Neuronal stem cell (in vitro differentiated cells): ENCODE measurements around the gene HACE1.

Source experiments
- DNase-seq: peaks from one replicate; pipeline ENCODE4 v3.0.0-alpha.2; 2013; ENCODE audit warnings: low spot score
- H2AFZ ChIP-seq: one replicate; pipeline ENCODE4 v1.6.1; 2013; ENCODE audit warnings: mild to moderate bottlenecking, low read length, inconsistent platforms
- H2AK5ac ChIP-seq: 2 replicates; pipeline ENCODE4 v1.6.1; 2013; ENCODE audit warnings: low read depth, mild to moderate bottlenecking, inconsistent platforms, low read length, moderate library complexity, mixed read lengths
- H2BK120ac ChIP-seq: 2 replicates; pipeline ENCODE4 v1.6.1; 2013; ENCODE audit warnings: low read depth, mild to moderate bottlenecking, inconsistent platforms, low read length, moderate library complexity, mixed read lengths
- H2BK12ac ChIP-seq: one replicate; pipeline ENCODE4 v1.6.1; 2013; ENCODE audit warnings: low read length, inconsistent platforms
- H2BK15ac ChIP-seq: 2 replicates; pipeline ENCODE4 v1.6.1; 2013; ENCODE audit warnings: mild to moderate bottlenecking, low read length, inconsistent platforms, mixed read lengths
- H2BK5ac ChIP-seq: one replicate; pipeline ENCODE4 v1.6.1; 2013; ENCODE audit warnings: inconsistent platforms, mild to moderate bottlenecking, low read length, moderate library complexity
- H3K14ac ChIP-seq: one replicate; pipeline ENCODE4 v1.6.1; 2013; ENCODE audit warnings: low read length, inconsistent platforms
- H3K18ac ChIP-seq: 2 replicates; pipeline ENCODE4 v1.6.1; 2013; ENCODE audit warnings: low read length, inconsistent platforms
- H3K23ac ChIP-seq: 2 replicates; pipeline ENCODE4 v1.6.1; 2013; ENCODE audit warnings: low read depth, mild to moderate bottlenecking, mixed read lengths, low read length, inconsistent platforms; ENCODE audit not compliant: poor library complexity
- H3K27ac ChIP-seq: replicated peaks from 3 replicates; pipeline ENCODE4 v1.5.1; 2013; ENCODE audit warnings: low read length, inconsistent platforms
- H3K27me3 ChIP-seq, 3 experiments: 2 replicates each; pipeline ENCODE4 v1.6.1; 2013; ENCODE audit warnings: low read length in 3 of 3, mild to moderate bottlenecking in 2 of 3, inconsistent platforms in 1 of 3, low read depth in 1 of 3, mixed read lengths in 1 of 3, moderate library complexity in 1 of 3; ENCODE audit not compliant: control insufficient read depth in 3 of 3, insufficient read depth in 3 of 3
- H3K36me3 ChIP-seq, 2 donors: replicated peaks in 1 of 2; 2 replicates each; pipeline ENCODE4 v1.6.1; 2013; ENCODE audit warnings: low read length in 2 of 2; ENCODE audit not compliant: control insufficient read depth in 2 of 2, insufficient read depth in 2 of 2
- H3K4ac ChIP-seq: 2 replicates; pipeline ENCODE4 v1.6.1; 2013; ENCODE audit warnings: inconsistent platforms, mild to moderate bottlenecking, low read length, moderate library complexity
- H3K4me1 ChIP-seq, 2 donors: 1 replicate in 1 of 2; 2 replicates in 1 of 2; pipeline ENCODE4 v1.6.1; 2013; ENCODE audit warnings: low read length in 2 of 2, low read depth in 1 of 2; ENCODE audit not compliant: control insufficient read depth in 2 of 2, insufficient read depth in 1 of 2
- H3K4me2 ChIP-seq: one replicate; pipeline ENCODE4 v1.6.1; 2013; ENCODE audit warnings: mild to moderate bottlenecking, low read length, inconsistent platforms; ENCODE audit not compliant: insufficient read depth, poor library complexity, severe bottlenecking
- H3K4me3 ChIP-seq, 2 donors: 2 replicates each; pipeline ENCODE4 v1.5.1; 2013; ENCODE audit warnings: low read length in 2 of 2, mild to moderate bottlenecking in 2 of 2, inconsistent platforms in 1 of 2, moderate library complexity in 1 of 2
- H3K79me1 ChIP-seq: one replicate; pipeline ENCODE4 v1.6.1; 2013; ENCODE audit warnings: low read depth, mild to moderate bottlenecking, inconsistent platforms, low read length, moderate library complexity
- H3K9ac ChIP-seq: one replicate; pipeline ENCODE4 v1.6.1; 2013; ENCODE audit warnings: mild to moderate bottlenecking, low read depth, low read length, inconsistent platforms; ENCODE audit not compliant: poor library complexity
- H3K9me3 ChIP-seq, 2 donors: replicated peaks in 1 of 2; 2 replicates each; pipeline versions ENCODE3 to v1.6.1; 2013; ENCODE audit warnings: low read length in 2 of 2, mild to moderate bottlenecking in 2 of 2, inconsistent platforms in 1 of 2, low read depth in 1 of 2, mixed read lengths in 1 of 2, moderate library complexity in 1 of 2; ENCODE audit not compliant: control insufficient read depth in 2 of 2, insufficient read depth in 1 of 2
- H4K8ac ChIP-seq: one replicate; pipeline ENCODE4 v1.6.1; 2013; ENCODE audit warnings: low read depth, mild to moderate bottlenecking, inconsistent platforms, low read length, moderate library complexity
- H4K91ac ChIP-seq: one replicate; pipeline ENCODE4 v1.6.1; 2013; ENCODE audit warnings: low read length, low read depth, mild to moderate bottlenecking, inconsistent platforms; ENCODE audit not compliant: poor library complexity
- WGBS, 2 donors: extraction: QIAGEN DNeasy Blood & Tissue Kit; methylation state at CpG; one replicate each; pipeline ENCODE4 v1.1.7; 2013; ENCODE audit warnings: missing lambda C conversion rate in 2 of 2, mixed read lengths in 1 of 2; ENCODE audit not compliant: insufficient read length in 2 of 2, insufficient replicate concordance in 1 of 2; ENCODE audit errors: extremely low coverage in 2 of 2; 5-methylcytosine and 5-hydroxymethylcytosine counted together

Gene HACE1

GRCh38 chr6:104885518-104886043, 25.9 kb upstream of the HACE1 start:
- no peak overlapping the region for H3K4me3 ChIP-seq
- H2BK5ac ChIP-seq = no peak overlapping the region
- H2AFZ ChIP-seq = no peak overlapping the region
- no peak overlapping the region for H3K18ac ChIP-seq
- no peak overlapping the region for H3K14ac ChIP-seq
- no peak for DNase-seq
- H2BK120ac ChIP-seq = no peak overlapping the region
- no peaks in the 10 kb centered on the region for H3K4me1 ChIP-seq
- H3K9me3 ChIP-seq = peaks cover 0 to 6% of the 10 kb centered on the region in 2 donors
- WGBS, 2 donors = no CpG with 5 or more reads among the region's 19 CpGs
- H2BK12ac ChIP-seq = no peak overlapping the region
- H2BK15ac ChIP-seq = no peak overlapping the region
- H3K9ac ChIP-seq = no peak overlapping the region
- no peaks in the 10 kb centered on the region for H3K79me1 ChIP-seq
- H3K27ac ChIP-seq = no peak overlapping the region
- H3K23ac ChIP-seq = peak overlapping the region; percentile 23
- no peak overlapping the region for H3K4me2 ChIP-seq
- no peak overlapping the region for H4K8ac ChIP-seq
- H3K36me3 ChIP-seq = no peaks in the 10 kb centered on the region
- no peaks in the 10 kb centered on the region for H3K27me3 ChIP-seq
- no peak overlapping the region for H4K91ac ChIP-seq
- no peak overlapping the region for H3K4ac ChIP-seq
- no peak overlapping the region for H2AK5ac ChIP-seq

- no peak overlapping the region for H3K4ac ChIP-seq
- H2BK15ac ChIP-seq = no peak overlapping the region
- H3K4me3 ChIP-seq = no peak overlapping the region
- H3K9me3 ChIP-seq = peaks cover 0 to 6% of the 10 kb centered on the region in 2 donors
- no peak overlapping the region for H2BK5ac ChIP-seq
- no peaks in the 10 kb centered on the region for H3K36me3 ChIP-seq
- H4K8ac ChIP-seq = no peak overlapping the region
- no peaks in the 10 kb centered on the region for H3K27me3 ChIP-seq
- H3K79me1 ChIP-seq = no peaks in the 10 kb centered on the region
- no peak overlapping the region for H2BK12ac ChIP-seq
- H3K18ac ChIP-seq = no peak overlapping the region
- H3K14ac ChIP-seq = no peak overlapping the region
- no peak overlapping the region for H3K27ac ChIP-seq
- H2AK5ac ChIP-seq = no peak overlapping the region
- H3K23ac ChIP-seq = no peak overlapping the region
- WGBS, 2 donors = no CpG with 5 or more reads among the region's 12 CpGs
- H2AFZ ChIP-seq = no peak overlapping the region
- no peak overlapping the region for H3K4me2 ChIP-seq
- H3K9ac ChIP-seq = no peak overlapping the region
- no peaks in the 10 kb centered on the region for H3K4me1 ChIP-seq
- no peak overlapping the region for H2BK120ac ChIP-seq
- DNase-seq = no peak
- H4K91ac ChIP-seq = no peak overlapping the region
These were observed 25.3 kb upstream of the HACE1 start for GRCh38 chr6:104884867-104885517.

GRCh38 chr6:104881964-104882668, 22.4 kb upstream of the HACE1 start:
- no peak overlapping the region for H3K14ac ChIP-seq
- H4K91ac ChIP-seq = no peak overlapping the region
- WGBS, 2 donors = no CpG with 5 or more reads among the region's 3 CpGs

GRCh38 chr6:104862456-104862855, 2.7 kb upstream of the HACE1 start:
- H3K4me3 ChIP-seq = no peak overlapping the region
- H3K9me3 ChIP-seq = no peaks in the 10 kb centered on the region
- no peak overlapping the region for H4K91ac ChIP-seq
- H3K4me1 ChIP-seq = peaks cover 0 to 1% of the 10 kb centered on the region in 2 donors
- 100% methylated on average over 1 of the region's 3 CpGs; no CpG with 5 or more reads in 1 of the 2 donors for WGBS, 2 donors
- H2AK5ac ChIP-seq = no peak overlapping the region
- H3K36me3 ChIP-seq = no peaks in the 10 kb centered on the region
- no peak for DNase-seq
- no peak overlapping the region for H3K18ac ChIP-seq
- H3K23ac ChIP-seq = no peak overlapping the region
- H3K4me2 ChIP-seq = no peak overlapping the region
- H3K79me1 ChIP-seq = peaks cover 7% of the 10 kb centered on the region
- H2BK5ac ChIP-seq = no peak overlapping the region
- no peak overlapping the region for H2BK15ac ChIP-seq
- H3K14ac ChIP-seq = no peak overlapping the region
- H3K27ac ChIP-seq = no peak overlapping the region
- H2AFZ ChIP-seq = no peak overlapping the region
- no peak overlapping the region for H2BK120ac ChIP-seq
- no peak overlapping the region for H3K9ac ChIP-seq
- no peak overlapping the region for H2BK12ac ChIP-seq
- H4K8ac ChIP-seq = no peak overlapping the region
- H3K27me3 ChIP-seq = peaks cover 0 to 3% (median 0%) of the 10 kb centered on the region in 3 experiments
- no peak overlapping the region for H3K4ac ChIP-seq

More at GRCh38 chr6:104881964-104882668, 22.4 kb upstream of the HACE1 start:
- Histone ChIP-seq H3K27ac (no peak overlapping the region), H3K36me3 (no peaks in the 10 kb centered on the region), H3K9me3 (no peaks in the 10 kb centered on the region), H3K79me1 (no peaks in the 10 kb centered on the region), H4K8ac (no peak overlapping the region), H2BK15ac (no peak overlapping the region), H2BK5ac (no peak overlapping the region), H2AFZ (no peak overlapping the region), H3K4me1 (no peaks in the 10 kb centered on the region), H3K4ac (no peak overlapping the region), H2BK120ac (no peak overlapping the region), H3K23ac (no peak overlapping the region), H2AK5ac (no peak overlapping the region), H2BK12ac (no peak overlapping the region), H3K27me3 (no peaks in the 10 kb centered on the region), H3K9ac (no peak overlapping the region), H3K4me3 (no peak overlapping the region), H3K18ac (no peak overlapping the region), H3K4me2 (no peak overlapping the region)
- no peak for DNase-seq
